Jurkat, Clone E6-1 (cell line): ENCODE results near the gene C8A.

Source experiments
- DNase-seq: peaks from one replicate; pipeline ENCODE4 v3.0.0-alpha.2; 2011; ENCODE audit warnings: low read depth, low spot score
- H3K4me3 ChIP-seq: 2 replicates; pipeline ENCODE4 v1.5.1; 2011; ENCODE audit warnings: mild to moderate bottlenecking, low read length, control low read depth, moderate library complexity

Gene C8A

DNA sequence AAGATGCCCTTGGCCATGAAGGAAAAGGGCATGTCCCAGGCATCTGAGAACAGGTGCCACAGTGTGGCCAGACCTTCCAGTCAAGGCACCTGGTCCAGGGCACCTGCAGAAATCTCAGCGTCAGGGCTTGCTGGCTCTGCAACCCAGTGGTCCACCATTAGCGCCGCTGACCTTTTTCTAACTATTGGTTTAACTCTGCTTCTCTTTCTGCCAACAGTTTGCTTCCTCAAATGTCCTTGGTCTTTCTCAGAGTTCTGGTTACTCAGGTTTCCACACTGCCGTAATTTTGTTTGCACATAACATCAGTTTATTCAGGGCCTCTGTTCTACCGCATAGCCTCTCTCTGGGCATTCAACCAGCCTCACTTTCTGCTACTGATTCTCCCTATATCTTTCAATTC, 18.9 kb upstream of the C8A start:
- no peak for DNase-seq
- no peak overlapping the region for H3K4me3 ChIP-seq

DNA sequence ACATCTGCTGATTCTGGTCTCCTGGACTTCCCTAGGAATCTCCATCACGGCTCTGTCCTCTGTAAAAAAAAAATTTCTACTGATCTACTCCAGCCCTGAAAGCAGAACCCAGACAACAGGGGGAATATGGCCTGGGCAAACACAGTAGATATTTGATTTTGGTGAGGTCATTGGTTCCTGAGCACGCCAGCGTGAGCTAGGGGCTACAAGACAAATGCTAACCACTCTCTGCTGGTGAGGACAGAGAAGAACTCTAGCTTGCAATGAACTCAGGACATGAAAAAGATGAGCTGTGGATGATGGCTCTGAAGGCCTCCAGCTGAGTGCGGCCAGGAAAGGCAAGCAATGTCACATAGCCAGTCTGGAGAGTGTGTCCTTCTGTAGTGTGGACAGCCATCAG, 18.2 kb upstream of the C8A start:
- DNase-seq = no peak
- no peak overlapping the region for H3K4me3 ChIP-seq

DNA sequence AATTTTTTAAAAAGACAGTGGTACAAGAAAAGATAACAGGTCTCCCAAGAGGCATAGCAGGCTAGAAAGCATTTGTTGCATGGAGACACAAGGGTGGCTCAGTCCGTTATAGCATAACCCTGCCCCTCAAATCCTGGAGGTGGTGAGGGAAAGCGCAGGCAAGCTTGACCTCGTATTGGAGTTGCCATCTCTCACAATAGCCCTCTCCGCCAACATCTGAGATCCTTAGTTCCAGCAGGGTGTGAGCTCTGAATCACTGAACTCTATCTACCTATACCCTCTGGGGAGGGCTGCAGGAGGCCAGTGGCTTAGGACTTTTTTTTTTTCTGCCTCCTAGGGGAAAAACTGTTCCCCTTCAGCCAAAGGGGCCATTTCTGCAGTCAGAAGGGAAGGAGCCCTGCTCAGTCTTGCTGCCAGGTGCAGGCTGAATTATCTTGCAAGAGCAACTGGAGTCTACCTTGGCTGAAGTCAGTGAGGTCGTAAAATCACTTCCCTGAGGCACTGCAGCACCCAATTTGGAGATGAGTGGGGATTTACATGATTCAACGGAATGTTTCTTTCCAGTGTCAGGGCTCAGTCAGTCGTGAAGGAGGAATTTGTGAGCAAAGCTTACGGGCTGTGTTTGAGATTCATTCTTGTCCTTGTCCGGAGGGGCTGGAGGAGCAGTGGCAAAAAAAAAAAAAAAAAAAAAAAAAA, 17.2 kb upstream of the C8A start:
- no peak overlapping the region for H3K4me3 ChIP-seq
- DNase-seq = no peak

DNA sequence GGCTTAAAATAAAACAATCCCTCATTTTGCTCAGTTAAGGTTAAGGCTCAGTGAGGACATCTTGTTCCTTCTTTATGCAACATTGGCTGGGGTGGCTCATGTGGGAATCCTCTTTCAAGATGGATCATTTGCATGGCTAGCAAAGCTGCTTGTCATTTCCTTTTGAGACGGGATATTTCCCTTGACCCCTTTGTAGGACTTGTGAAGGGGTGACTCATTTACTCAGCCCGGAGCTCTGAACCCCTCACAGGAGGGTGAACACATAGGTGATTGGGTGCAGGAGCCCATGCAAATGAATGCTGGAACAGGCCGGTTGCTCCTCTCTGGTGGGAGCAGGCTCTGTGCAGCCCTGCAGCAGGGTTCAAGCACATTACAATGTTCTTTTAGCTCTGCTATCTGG, 15.8 kb upstream of the C8A start:
- no peak for DNase-seq

DNA sequence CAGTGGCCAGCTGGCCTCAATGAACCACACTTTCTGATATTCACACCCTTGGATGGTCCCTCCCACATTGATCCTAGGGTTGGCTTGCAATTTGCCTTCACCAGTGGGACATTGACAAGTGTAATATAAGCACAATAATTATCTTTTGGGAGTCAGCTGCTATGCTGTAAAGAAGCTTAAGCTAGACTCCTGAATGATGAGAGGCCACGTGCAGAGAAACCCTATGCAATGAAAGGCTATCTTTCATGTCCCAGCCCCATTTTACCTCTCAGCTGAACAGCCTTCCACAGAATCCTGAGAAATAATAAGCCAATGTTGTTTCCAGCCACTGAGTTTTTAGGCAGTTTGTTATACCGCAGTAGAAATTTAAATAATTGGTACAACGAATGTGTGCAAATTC, 11.1 kb upstream of the C8A start:
- no peak for DNase-seq
- H3K4me3 ChIP-seq = no peak overlapping the region

More for the DNA sequence above, 15.8 kb upstream of the C8A start:
- H3K4me3 ChIP-seq = no peak overlapping the region

DNA sequence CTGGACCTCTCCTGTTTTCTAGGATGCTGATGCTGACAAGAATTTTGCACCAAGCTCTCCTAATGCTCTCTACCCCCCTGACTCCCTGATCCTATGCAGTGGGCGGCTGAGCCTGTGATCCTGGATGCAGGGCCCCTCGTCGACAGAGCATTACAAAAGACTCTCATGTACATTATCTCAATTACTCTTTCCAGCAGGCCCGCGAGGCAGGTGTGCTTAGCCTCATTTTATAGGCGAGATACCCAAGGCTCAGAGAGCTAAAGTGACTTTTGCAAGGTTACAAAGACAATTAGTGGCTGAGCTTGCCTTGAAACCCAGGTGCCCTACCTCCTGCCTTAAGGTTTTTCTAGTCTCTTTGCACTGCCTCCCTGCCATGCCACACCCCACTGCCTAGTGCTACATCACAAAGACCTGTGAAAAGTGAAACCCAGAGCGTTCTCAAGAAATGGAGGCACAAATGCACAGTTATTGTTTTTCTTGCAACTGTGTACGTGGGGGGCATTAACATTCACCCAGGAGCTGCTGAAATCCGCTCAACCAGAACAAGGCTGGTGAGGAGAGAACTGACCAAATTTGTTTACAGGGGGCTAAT, 10.0 kb upstream of the C8A start:
- no peak overlapping the region for H3K4me3 ChIP-seq
- no peak for DNase-seq

DNA sequence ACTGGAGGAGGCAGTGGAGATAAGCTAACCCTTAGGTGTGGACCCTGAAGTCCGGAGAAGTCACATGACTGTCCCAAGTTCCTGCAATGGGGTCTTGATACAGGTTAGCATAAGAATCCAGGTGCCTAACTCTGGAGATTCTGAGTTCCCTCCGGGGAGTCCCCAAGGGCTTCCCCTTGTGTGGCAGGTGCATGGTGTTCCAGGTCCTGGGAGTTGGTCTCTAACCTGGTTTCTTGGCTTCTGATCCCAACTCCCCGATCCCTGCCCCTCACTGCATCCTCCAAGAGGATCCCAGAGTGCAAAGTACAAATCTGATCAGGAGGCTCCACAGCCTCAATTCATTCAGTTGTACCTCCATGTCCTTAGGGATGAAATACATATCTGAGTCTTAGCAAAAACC, 9.3 kb upstream of the C8A start:
- no peak for DNase-seq
- H3K4me3 ChIP-seq = no peak overlapping the region

DNA sequence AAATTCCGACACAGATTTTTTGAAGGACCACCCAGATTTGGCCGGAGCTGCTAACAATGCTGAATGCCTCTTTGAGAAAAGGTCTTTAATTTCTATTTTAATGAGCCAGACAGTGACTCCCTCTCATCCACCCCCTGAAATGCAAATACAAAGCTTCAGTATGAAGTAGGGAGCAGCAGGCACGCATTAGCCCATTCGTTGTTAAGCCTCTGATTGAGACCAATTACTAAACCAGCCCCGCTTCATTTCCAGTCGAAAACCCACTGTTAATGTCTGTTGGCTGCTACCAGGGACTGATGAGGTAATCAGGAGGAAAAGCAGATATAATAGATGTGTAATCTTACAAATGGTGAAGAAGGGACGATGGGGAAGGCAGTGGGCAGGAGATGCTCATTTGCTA, 4.8 kb upstream of the C8A start:
- DNase-seq = no peak
- H3K4me3 ChIP-seq = no peak overlapping the region

DNA sequence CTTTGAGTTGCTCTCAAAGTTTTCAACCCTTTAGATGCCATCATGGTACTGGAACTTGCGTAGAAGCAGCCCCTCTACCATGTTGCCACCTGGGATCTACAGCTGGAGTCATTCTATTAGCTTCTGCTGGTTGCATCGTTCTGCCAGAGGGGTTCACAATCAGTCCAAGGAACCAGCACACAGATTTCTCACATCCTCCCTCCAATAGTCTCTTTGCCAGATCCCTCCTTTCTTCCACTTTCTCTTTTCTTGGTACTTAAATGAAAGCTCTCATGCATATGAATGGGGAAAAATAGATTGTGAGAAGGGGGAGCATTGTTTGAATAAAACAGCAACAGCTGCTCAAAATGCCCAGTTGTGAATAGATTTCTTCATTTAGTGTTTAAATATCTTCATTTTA, 4.2 kb upstream of the C8A start:
- H3K4me3 ChIP-seq = no peak overlapping the region

DNA sequence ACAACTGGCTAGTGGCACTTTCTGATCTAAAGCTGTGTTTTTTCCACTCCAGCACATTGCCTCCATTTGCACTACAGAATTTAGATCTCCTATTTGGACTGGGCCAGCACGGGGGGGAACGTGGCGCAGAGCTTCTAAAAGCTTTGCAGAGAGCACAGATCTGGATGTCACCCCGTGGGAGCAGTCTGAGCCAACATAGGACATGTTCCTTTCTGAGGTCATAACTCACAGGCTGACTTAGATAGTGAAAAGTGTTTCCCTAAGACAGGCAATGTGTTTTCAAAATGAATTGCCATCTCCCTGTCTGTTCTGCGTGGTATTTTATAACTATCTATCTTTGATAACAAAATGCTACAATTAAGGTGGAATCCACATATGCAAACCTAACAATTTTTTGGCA, 3.7 kb upstream of the C8A start:
- H3K4me3 ChIP-seq = no peak overlapping the region
- DNase-seq = no peak

More for the DNA sequence above, 4.2 kb upstream of the C8A start:
- no peak for DNase-seq

DNA sequence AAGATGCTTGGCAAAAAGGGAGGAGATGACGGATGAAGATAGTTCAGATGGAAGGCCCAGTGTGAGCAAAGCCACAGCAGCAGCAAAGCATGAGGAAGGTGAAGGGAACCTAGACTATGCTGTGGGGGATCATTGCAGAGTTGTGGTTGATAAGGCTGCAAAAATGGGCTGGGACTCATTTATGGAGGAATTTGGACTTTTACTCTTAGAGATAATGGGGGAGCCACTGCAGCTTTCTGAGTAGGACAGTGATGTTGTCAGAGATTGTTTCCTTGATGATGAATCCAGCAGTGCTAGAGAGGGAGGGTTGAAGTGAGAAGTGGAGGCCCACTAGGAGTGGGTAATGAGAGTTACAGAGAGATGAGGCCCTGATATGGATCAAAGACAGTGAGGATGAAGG, 2.1 kb upstream of the C8A start:
- DNase-seq = no peak
- no peak overlapping the region for H3K4me3 ChIP-seq

DNA sequence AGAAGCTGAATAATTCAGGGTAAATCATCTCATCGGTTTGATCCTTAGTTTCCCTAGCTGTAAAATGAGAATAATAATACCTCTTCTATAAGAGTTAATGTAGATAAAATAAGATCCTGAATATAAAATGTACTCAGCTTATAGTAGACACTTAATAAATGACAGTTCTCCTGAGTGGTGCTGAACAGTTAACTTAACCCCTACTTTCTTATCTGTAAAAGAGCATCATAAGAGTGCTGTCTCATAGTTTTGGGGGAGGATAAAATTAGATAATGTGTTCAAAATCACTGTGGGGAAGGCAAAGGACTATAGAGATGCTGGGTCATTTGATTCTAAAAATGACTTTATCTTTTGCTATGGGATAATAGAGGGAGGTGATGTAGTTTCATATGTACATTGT, 593 bp downstream of the C8A start:
- no peak overlapping the region for H3K4me3 ChIP-seq
- DNase-seq = no peak

DNA sequence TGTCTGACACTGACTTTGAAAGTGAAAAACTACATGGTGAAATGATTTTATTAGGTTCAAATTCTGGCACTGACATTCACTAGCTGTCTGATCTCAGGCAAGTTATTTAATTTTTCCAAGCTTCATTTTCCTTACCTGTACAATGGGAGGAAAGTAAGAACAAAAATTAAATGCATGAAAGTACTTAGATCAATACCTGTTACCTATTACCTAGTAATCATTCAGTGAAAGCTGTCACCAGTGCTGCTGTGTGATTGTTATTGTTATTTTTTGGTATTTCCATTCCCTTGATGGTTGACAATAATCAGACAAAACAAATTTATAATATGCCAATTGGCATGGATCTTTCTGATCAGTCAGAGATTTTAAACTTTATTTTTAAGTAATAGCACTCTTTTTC, 1.6 kb downstream of the C8A start:
- no peak for DNase-seq
- no peak overlapping the region for H3K4me3 ChIP-seq

DNA sequence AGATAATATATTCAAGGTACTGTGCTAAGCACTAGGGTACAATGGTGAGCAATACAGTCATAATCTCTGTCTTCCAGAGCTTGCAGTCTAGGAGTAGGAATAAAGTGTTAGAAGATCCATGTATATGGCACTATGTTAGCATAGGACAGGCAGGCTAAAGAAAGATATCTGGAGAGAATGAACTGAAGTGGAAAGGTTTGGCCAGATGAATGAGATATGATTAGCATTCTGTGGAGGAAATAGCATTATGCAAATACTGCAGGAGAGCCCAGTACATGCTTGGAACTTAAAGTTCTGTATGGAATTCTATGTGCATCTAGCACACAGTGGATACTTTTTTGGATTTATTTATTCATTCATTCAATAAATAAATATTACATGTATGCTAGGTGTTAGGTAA, 4.7 kb downstream of the C8A start:
- H3K4me3 ChIP-seq = no peak overlapping the region
- DNase-seq = no peak

DNA sequence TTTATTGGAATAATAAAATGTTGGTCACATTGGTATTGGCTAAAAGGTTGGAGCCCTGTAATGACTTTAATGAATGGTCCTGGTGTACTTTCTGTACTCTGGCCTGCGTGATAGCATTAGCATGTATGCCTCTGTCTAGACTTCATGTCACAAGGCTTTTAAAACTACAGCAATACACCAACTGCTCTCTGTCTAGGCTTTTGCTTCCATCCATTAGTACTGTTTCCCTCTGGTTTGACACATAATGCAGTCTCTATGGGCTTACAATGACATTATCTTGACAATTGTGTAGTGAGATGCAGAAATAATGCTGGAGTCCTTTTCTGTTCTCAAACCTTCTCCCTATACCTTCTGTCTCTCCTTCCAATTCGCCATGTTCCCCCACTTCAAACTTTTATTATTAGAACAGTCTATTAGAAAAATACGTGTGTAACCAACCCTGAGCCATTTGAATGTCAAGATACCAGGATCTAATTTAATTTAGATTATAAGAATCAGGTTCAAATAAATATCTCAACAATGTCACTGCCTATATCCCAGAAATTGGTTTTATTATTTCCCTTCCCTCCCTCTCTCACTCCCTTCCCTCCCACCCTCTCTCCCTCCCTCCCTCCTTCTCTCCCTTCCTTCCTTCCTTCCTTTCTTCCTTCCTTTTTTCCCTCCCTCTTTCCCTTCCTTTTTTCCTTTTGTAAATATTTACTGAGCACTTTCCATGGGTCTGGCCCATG, 8.8 kb downstream of the C8A start:
- DNase-seq = no peak
- H3K4me3 ChIP-seq = no peak overlapping the region

DNA sequence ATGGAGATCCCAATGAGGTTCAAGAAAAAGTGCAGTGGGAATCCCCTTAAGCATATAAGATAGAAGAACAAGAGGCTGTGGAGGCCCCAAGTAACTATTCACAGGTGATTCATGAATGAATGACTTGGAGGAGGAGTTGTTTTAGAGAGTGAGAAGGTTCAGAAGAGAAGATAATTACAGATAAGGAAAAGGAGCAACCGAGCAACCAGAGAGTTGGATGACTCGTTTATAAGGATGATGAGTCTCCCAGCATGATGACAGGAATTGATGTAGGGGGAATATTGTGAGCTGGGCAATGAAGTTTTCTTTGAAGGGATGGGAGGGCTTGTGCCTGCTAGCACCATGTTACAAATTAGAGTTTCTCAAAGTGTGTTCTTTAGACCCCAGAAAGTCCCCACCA, 9.8 kb downstream of the C8A start:
- no peak for DNase-seq
- H3K4me3 ChIP-seq = no peak overlapping the region

DNA sequence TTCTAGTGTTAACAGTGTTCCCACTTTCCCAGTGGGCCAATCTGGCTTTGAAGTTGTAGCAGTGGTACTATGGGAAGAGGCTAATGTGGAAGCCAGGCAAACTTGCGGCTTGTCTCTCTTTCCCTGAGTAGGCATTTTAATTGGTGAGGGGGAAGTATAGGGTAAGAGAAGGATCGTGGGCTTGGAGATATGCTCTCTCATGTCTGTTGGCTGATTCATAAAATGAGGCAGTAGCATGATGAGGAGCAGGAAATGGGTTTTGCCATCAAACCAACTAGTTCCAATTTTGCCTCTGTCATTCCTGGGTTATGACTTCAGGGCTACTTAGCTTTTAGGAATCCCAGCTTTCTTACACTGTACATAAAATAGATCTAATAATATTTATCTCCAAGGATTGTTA, 12.1 kb downstream of the C8A start:
- no peak for DNase-seq
- no peak overlapping the region for H3K4me3 ChIP-seq

DNA sequence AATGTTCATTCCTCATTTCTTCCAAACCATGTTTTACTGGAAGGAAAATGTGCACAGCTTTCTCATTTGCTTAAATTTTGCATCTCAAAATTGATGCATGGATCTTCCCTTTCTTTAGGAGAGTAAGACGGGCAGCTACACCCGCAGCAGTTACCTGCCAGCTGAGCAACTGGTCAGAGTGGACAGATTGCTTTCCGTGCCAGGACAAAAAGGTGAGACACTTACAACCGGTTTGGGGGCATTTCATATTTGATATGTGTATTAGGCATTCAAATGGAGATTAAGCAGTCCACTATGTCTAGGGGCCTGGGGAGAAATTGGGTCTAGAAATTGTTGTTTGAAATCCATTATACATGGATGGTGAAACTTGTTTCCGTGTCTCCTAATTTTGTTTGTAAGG, 12.9 kb downstream of the C8A start:
- no peak for DNase-seq
- no peak overlapping the region for H3K4me3 ChIP-seq

DNA sequence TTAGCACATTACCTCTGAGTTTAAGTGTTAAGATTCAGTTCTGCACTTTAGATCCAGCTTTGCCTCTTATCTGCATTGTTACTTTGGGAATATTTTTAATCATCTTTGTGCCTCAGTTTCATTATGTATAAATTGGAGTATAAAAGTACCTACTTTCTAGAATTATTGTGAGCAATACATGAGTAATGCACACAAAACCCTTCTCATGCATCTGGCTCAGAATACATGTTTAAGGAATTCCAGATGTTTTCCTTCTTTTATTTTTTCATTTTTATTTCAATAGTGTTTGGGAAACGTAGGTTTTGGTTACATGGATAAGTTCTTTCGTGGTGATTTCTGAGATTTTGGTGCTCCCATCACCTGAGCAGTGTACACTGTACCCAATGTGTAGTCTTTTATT, 14.2 kb downstream of the C8A start:
- DNase-seq = no peak
- no peak overlapping the region for H3K4me3 ChIP-seq

DNA sequence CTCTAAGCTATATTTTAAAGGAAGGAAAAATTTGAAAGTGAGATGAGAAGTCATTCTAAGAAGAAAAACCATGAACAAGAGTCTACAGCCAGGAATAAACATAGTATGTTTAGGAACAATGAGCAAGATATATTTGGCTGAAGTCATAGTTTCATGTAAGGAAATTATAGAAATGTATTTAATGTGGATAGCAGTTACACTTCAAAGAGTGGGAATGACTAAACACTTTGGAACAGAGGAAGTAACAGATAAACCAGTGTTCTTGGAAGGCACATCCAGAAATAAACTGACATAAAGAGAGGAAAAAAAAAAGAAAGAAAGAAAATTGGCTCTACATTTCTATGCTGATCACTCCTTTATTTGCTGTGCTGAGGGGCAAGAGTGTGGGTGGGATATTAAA, 18.0 kb downstream of the C8A start:
- DNase-seq = no peak
- H3K4me3 ChIP-seq = no peak overlapping the region

DNA sequence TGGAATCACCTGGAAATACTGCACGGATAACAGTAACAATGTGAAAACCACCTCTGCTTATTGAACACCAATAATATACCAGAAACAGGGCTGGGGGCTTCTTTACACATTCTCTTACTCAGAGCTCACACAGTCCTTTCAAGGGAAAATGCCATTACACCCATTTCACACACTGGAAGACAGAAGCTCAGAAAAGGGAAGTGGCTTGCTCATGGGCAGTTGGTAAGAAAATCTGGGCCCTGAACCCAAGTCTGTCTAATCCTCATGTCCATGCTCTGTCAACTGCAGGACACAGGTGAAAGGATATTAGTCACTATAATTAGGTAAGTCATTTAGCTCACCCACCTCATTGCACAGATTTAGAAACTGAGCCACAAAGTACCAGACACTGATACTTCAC, 18.6 kb downstream of the C8A start:
- H3K4me3 ChIP-seq = no peak overlapping the region
- no peak for DNase-seq
